Measurements from ENCODE around the gene SARS1. TPM values are rescaled to one million over a fixed set of nuclear protein-coding genes. Genes with fewer than 3 reads are reported as not detected.

SARS1 gene
- total and polyA plus RNA-seq, 2 donors (not counting 1 experiment from before 2014, with no cell fraction given) = 59.1 to 115 TPM

GRCh38 chr1:109198043-109198695 is 15.5 kb upstream of the SARS1 start:
- H3K4me3 Mint-ChIP-seq = no peak overlapping the region
- Histone ChIP-seq H2AFZ (ENCODE audit: insufficient read depth, low read depth, low read length, poor library complexity, severe bottlenecking) (no peak overlapping the region), H3K79me2 (ENCODE audit: control insufficient read depth, insufficient read depth, low read length) (no peaks in the 10 kb centered on the region), H3K36me3 (replicated peaks in 1 of 2; ENCODE audit: control extremely low read depth in 1 of 2, control insufficient read depth in 1 of 2, extremely low read depth in 1 of 2, insufficient read depth in 2 of 2, low read length in 1 of 2) (no peaks in the 10 kb centered on the region), H3K27ac (ENCODE audit: low read length in 2 of 2) (no peak overlapping the region), H3K9me3 (ENCODE audit: control extremely low read depth in 1 of 3, control insufficient read depth in 2 of 3, insufficient read depth in 1 of 3, low read length in 2 of 3) (no peaks in the 10 kb centered on the region), H3K4me1 (ENCODE audit: control insufficient read depth in 2 of 2, insufficient read depth in 2 of 2, low read length in 2 of 2) (peaks cover 16% of the 10 kb centered on the region in 2 donors), H3K4me2 (replicated peaks; ENCODE audit: low read depth, low read length, poor library complexity, severe bottlenecking) (no peak overlapping the region), H4K20me1 (ENCODE audit: control insufficient read depth, insufficient read depth, low read length, poor library complexity, severe bottlenecking) (no peaks in the 10 kb centered on the region), H3K4me3 (ENCODE audit: control extremely low read depth in 1 of 5, extremely low read depth in 1 of 5, insufficient read depth in 1 of 5, low read depth in 2 of 5, low read length in 4 of 5) (no peak overlapping the region), H3K27me3 (replicated peaks in 1 of 4; ENCODE audit: control extremely low read depth in 1 of 4, control insufficient read depth in 3 of 4, insufficient read depth in 4 of 4, low read length in 3 of 4) (peaks cover 0 to 3% (median 0%) of the 10 kb centered on the region in 4 experiments), H3K9ac (ENCODE audit: low read length) (no peak overlapping the region)
- H3K27ac Mint-ChIP-seq = no peak overlapping the region
- ChIA-PET CTCF (no interaction called here), POLR2A (no interaction called here)
- DNase-seq (no peak), ATAC-seq (ENCODE audit: low read depth) (no peak)
- intact Hi-C loops (cut with micrococcal nuclease) = loop anchor here (10.0 kb wide), 1 partner anchor 173 kb away; no protein-coding TSS in a partner anchor
- peaks cover 20% of the 10 kb centered on the region for H3K4me1 Mint-ChIP-seq
- H3K27me3 Mint-ChIP-seq = peaks cover 9% of the 10 kb centered on the region
- 89% methylated on average over 4 of the region's 6 CpGs for WGBS (ENCODE audit: insufficient coverage)
- TF ChIP-seq EZH2 (IDR thresholded peaks at IDR 0.05; ENCODE audit: borderline replicate concordance, insufficient read depth, low read depth, low read length, poor library complexity, severe bottlenecking) = no peak
- no peaks in the 10 kb centered on the region for H3K9me3 Mint-ChIP-seq (ENCODE audit: insufficient read depth)

DNA sequence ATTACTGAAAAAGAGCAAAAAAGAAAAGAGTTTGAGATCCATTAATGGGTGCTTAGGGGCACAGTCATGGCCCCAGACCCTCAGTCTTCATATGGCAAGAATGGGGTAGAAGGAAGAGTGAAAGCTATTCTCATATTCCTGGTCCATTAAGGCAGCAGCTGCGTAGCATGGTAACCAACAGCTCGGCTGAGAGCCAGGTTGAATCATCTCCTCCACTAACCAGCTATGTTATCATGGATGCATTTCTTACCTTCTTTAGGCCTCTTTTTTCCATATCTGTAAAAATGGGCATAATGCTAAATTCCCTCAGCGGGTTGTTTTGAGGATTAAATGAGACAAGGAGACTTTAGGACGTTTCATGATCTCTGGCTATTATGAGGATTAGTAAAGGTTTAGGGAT is 15.0 kb upstream of the SARS1 start:
- Histone ChIP-seq H3K4me2 (replicated peaks; ENCODE audit: low read depth, low read length, poor library complexity, severe bottlenecking) (no peak overlapping the region), H3K27ac (ENCODE audit: low read length in 2 of 2) (no peak overlapping the region), H3K36me3 (replicated peaks in 1 of 2; ENCODE audit: control extremely low read depth in 1 of 2, control insufficient read depth in 1 of 2, extremely low read depth in 1 of 2, insufficient read depth in 2 of 2, low read length in 1 of 2) (no peaks in the 10 kb centered on the region), H4K20me1 (ENCODE audit: control insufficient read depth, insufficient read depth, low read length, poor library complexity, severe bottlenecking) (no peaks in the 10 kb centered on the region), H3K9me3 (ENCODE audit: control extremely low read depth in 1 of 3, control insufficient read depth in 2 of 3, insufficient read depth in 1 of 3, low read length in 2 of 3) (no peaks in the 10 kb centered on the region), H3K4me1 (ENCODE audit: control insufficient read depth in 2 of 2, insufficient read depth in 2 of 2, low read length in 2 of 2) (peaks cover 10 to 13% of the 10 kb centered on the region in 2 donors), H3K9ac (ENCODE audit: low read length) (no peak overlapping the region), H3K4me3 (ENCODE audit: control extremely low read depth in 1 of 5, extremely low read depth in 1 of 5, insufficient read depth in 1 of 5, low read depth in 2 of 5, low read length in 4 of 5) (no peak overlapping the region), H3K79me2 (ENCODE audit: control insufficient read depth, insufficient read depth, low read length) (no peaks in the 10 kb centered on the region), H3K27me3 (replicated peaks in 1 of 4; ENCODE audit: control extremely low read depth in 1 of 4, control insufficient read depth in 3 of 4, insufficient read depth in 4 of 4, low read length in 3 of 4) (peaks cover 0 to 3% (median 0%) of the 10 kb centered on the region in 4 experiments), H2AFZ (ENCODE audit: insufficient read depth, low read depth, low read length, poor library complexity, severe bottlenecking) (no peak overlapping the region)
- H3K4me1 Mint-ChIP-seq = peaks cover 16% of the 10 kb centered on the region
- H3K27me3 Mint-ChIP-seq = peaks cover 9% of the 10 kb centered on the region
- WGBS (ENCODE audit: insufficient coverage) = no CpG with 5 or more reads among the region's 4 CpGs
- ATAC-seq (ENCODE audit: low read depth) (no peak), DNase-seq (no peak)
- TF ChIP-seq EZH2 (IDR thresholded peaks at IDR 0.05; ENCODE audit: borderline replicate concordance, insufficient read depth, low read depth, low read length, poor library complexity, severe bottlenecking) = no peak
- TF ChIP-seq CTCF (IDR thresholded peaks at IDR 0.05) = no peak
- ChIA-PET POLR2A (no interaction called here), CTCF (interaction anchor here (0.9 to 1.6 kb wide), 2 partner anchors 15 to 230 kb away, joined by 3 to 5 read pairs; partner anchors contain the start of gene SARS1)
- H3K9me3 Mint-ChIP-seq (ENCODE audit: insufficient read depth) = no peaks in the 10 kb centered on the region
- no peak overlapping the region for H3K4me3 Mint-ChIP-seq
- H3K27ac Mint-ChIP-seq = no peak overlapping the region
- intact Hi-C loops (cut with micrococcal nuclease) = loop anchor here (10.0 kb wide), 1 partner anchor 174 kb away; no protein-coding TSS in a partner anchor

Data from B cell (primary cell).